Nephron progenitor cell (in vitro differentiated cells): Measurements from ENCODE around the gene TFE3.
A peak's percentile ranks its signal among the peaks of the same experiment; 100 is the strongest.

Source experiments
- DNase-seq: peaks from one replicate; pipeline ENCODE4 v3.0.0; 2021
- H3K27ac Mint-ChIP-seq: 2 replicates; pipeline ENCODE4 v1.8.0; 2021; ENCODE audit warnings: mild to moderate bottlenecking, moderate library complexity, mixed read lengths
- H3K27me3 Mint-ChIP-seq: 2 replicates; pipeline ENCODE4 v1.8.0; 2021; ENCODE audit warnings: mild to moderate bottlenecking, low read depth, mixed read lengths; ENCODE audit not compliant: poor library complexity
- H3K36me3 Mint-ChIP-seq: 2 replicates; pipeline ENCODE4 v1.8.0; 2021; ENCODE audit warnings: low read depth, mixed read lengths
- H3K4me1 Mint-ChIP-seq: 2 replicates; pipeline ENCODE4 v1.8.0; 2021; ENCODE audit warnings: mixed read lengths
- H3K4me3 Mint-ChIP-seq: 2 replicates; pipeline ENCODE4 v1.8.0; 2021; ENCODE audit warnings: mild to moderate bottlenecking, moderate library complexity, mixed read lengths
- H3K9me3 Mint-ChIP-seq: 2 replicates; pipeline ENCODE4 v1.8.0; 2021; ENCODE audit warnings: mild to moderate bottlenecking, moderate library complexity, mixed read lengths
- TF ChIP-seq, protein P1 (sequence below): fragments of 200-600 bp; sonication (generic); IDR thresholded peaks from 2 replicates; pipeline ENCODE4 v1.5.0; 2021; ENCODE audit warnings: antibody characterized with exemption

Gene TFE3

DNA sequence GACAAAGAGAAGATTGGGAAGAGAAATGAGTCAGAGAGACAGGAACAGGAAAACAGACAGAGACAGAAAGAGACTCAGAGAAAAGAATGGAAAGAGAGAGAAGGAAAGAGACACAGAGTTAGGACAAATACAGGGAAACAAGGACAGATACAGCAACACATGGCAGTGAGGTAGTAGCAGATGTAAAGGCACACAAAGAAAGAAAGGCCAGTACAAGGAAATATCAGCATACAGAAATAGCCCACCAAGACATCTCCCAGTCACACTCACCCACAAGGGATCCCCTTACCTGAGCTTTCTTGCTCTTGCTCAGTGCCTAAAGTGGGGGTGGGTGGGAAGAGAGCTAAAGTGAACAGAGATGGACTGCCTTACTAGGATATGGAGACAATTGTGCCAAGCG, 45.3 kb downstream of the TFE3 start:
- H3K4me3 Mint-ChIP-seq = no peak overlapping the region
- peaks cover 19% of the 10 kb centered on the region for H3K4me1 Mint-ChIP-seq
- TF ChIP-seq, protein P1, sequence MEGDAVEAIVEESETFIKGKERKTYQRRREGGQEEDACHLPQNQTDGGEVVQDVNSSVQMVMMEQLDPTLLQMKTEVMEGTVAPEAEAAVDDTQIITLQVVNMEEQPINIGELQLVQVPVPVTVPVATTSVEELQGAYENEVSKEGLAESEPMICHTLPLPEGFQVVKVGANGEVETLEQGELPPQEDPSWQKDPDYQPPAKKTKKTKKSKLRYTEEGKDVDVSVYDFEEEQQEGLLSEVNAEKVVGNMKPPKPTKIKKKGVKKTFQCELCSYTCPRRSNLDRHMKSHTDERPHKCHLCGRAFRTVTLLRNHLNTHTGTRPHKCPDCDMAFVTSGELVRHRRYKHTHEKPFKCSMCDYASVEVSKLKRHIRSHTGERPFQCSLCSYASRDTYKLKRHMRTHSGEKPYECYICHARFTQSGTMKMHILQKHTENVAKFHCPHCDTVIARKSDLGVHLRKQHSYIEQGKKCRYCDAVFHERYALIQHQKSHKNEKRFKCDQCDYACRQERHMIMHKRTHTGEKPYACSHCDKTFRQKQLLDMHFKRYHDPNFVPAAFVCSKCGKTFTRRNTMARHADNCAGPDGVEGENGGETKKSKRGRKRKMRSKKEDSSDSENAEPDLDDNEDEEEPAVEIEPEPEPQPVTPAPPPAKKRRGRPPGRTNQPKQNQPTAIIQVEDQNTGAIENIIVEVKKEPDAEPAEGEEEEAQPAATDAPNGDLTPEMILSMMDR = no peak
- no peak for DNase-seq
- peaks cover 3% of the 10 kb centered on the region for H3K27me3 Mint-ChIP-seq
- no peak overlapping the region for H3K27ac Mint-ChIP-seq
- peaks cover 65% of the 10 kb centered on the region for H3K36me3 Mint-ChIP-seq
- H3K9me3 Mint-ChIP-seq = peaks cover 44% of the 10 kb centered on the region

DNA sequence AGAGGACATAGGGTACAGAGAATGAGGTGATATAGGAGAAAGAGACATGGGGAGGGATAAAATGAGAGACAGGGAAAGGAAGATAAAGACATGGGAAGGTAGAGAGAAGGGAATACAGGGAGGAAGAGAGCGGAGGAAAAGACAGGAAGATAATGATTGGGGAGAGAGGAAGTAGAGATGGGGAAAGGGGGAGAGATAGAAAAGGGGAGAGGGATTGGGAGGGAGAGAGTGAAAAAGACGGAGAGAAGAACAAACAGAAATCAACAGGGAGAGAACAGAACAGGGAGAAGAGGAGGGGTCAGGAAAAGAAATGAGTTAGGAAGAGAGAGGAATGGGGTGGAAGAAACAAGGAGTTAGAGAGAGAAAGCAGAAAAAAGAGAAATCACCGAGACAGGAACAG, 45.7 kb downstream of the TFE3 start:
- peaks cover 68% of the 10 kb centered on the region for H3K36me3 Mint-ChIP-seq
- H3K9me3 Mint-ChIP-seq = peaks cover 47% of the 10 kb centered on the region
- TF ChIP-seq, protein P1 = no peak
- no peak overlapping the region for H3K4me3 Mint-ChIP-seq
- H3K27ac Mint-ChIP-seq = peak overlapping the region; percentile 48
- peaks cover 3% of the 10 kb centered on the region for H3K27me3 Mint-ChIP-seq
- DNase-seq = no peak
- H3K4me1 Mint-ChIP-seq = peaks cover 19% of the 10 kb centered on the region

DNA sequence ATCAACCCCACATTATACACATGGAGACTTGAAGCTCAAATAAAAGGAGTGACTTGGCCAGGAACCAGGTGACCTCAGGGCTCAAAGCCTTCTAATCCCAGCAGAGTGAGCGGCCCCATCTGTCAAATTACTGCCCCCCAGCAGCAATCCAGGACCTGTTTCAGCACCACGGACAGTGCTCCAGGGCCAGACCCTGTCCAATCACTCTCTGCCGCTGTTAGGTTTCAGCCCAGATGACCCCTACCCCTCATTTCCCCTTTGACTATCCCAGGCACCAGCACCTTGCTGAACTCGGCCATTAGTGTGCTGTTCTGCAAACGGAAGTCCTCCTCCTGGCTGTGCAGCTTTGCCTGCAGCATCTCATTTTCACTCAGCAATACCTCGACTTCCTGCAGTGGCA, 46.2 kb downstream of the TFE3 start:
- TF ChIP-seq, protein P1 = no peak
- peaks cover 18% of the 10 kb centered on the region for H3K4me1 Mint-ChIP-seq
- no peak overlapping the region for H3K27ac Mint-ChIP-seq
- H3K36me3 Mint-ChIP-seq = peaks cover 70% of the 10 kb centered on the region
- H3K27me3 Mint-ChIP-seq = peaks cover 3% of the 10 kb centered on the region
- H3K4me3 Mint-ChIP-seq = no peak overlapping the region
- peaks cover 47% of the 10 kb centered on the region for H3K9me3 Mint-ChIP-seq
- DNase-seq = peak; percentile 63

DNA sequence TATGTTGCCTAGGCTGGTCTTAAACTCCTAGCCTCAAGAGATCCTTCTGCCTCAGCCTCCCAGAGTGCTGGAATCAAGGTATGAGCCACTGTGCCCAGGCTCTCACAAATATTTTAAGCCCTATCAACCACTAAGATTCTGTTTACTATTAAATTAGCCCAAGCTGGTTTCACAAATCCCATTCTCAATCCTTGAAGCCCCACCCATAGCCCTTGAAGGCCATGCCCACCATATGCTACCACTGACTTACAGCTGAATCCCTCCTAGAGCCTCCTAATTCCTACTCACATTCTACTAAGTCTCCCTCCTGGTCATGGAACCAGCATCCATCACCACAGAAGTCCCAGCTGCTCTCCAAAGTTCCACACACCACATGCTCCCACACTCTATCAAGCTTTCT, 50.8 kb downstream of the TFE3 start:
- H3K4me3 Mint-ChIP-seq = no peak overlapping the region
- DNase-seq = no peak
- H3K4me1 Mint-ChIP-seq = no peaks in the 10 kb centered on the region
- H3K9me3 Mint-ChIP-seq = peaks cover 30% of the 10 kb centered on the region
- peak overlapping the region; percentile 82 for H3K27ac Mint-ChIP-seq
- TF ChIP-seq, protein P1 = no peak
- peaks cover 5% of the 10 kb centered on the region for H3K27me3 Mint-ChIP-seq
- peaks cover 51% of the 10 kb centered on the region for H3K36me3 Mint-ChIP-seq

DNA sequence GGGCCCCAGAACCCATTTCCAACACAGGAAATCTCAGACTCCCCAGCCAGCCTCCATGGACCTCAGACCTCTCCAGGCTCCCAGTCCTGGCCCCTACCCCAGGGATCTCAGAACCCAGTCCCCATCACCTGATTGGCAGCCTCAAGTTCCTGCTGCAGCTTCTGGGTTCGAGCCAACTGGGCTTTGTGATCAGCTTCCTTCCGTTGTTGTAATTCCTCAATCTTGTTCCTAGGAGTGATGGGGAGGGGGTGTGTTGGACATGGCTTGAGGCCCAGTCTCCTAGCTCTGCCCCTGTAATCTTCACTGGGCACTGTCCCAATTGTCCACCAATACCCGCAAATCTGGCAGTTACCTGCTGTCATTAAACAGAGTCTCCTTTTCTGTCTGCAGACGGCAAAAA, 53.7 kb downstream of the TFE3 start:
- H3K27ac Mint-ChIP-seq = no peak overlapping the region
- H3K4me1 Mint-ChIP-seq = no peaks in the 10 kb centered on the region
- no peak overlapping the region for H3K4me3 Mint-ChIP-seq
- peaks cover 42% of the 10 kb centered on the region for H3K36me3 Mint-ChIP-seq
- DNase-seq = no peak
- peaks cover 5% of the 10 kb centered on the region for H3K27me3 Mint-ChIP-seq
- peaks cover 26% of the 10 kb centered on the region for H3K9me3 Mint-ChIP-seq
- TF ChIP-seq, protein P1 = no peak

DNA sequence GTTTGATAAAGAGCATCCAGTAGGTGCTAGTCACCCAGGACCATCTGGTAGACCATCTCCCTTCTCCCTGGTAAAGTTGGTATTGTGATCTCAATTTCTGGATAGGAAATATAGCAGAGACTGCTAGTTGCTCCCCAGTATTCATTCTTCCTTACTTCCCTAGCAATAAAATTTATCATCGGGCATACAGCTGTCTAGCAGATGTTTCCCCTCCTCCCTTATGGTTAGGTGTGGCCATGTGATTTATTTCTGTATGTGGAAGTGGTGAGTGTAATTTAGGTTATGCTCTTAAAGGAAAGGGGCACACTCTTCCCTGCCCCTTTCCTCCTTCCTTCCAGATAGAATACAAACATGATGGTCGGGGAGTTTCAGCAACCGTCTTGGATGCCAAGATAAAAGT, 59.3 kb downstream of the TFE3 start:
- H3K4me3 Mint-ChIP-seq = no peak overlapping the region
- no peaks in the 10 kb centered on the region for H3K4me1 Mint-ChIP-seq

More for the DNA sequence above, 59.3 kb downstream of the TFE3 start:
- H3K27me3 Mint-ChIP-seq = no peaks in the 10 kb centered on the region
- H3K36me3 Mint-ChIP-seq = peaks cover 58% of the 10 kb centered on the region
- DNase-seq = no peak
- TF ChIP-seq, protein P1 = no peak
- no peak overlapping the region for H3K27ac Mint-ChIP-seq
- peaks cover 46% of the 10 kb centered on the region for H3K9me3 Mint-ChIP-seq
